Activated CD4-positive, alpha-beta T cell treated with anti-CD3 and anti-CD28 coated beads for 4 hours (primary cell): ENCODE measurements around the gene CASQ2.
"Not testable (repeated sequence)": the region's sequence is repeated elsewhere in the genome, so short reads cannot be mapped to it uniquely, and the experiment has no call there.

Experiments used
- DNase-seq, 2 donors: peaks; one replicate each; pipeline ENCODE4 v3.0.0-alpha.2; 2020

CASQ2 gene

DNA sequence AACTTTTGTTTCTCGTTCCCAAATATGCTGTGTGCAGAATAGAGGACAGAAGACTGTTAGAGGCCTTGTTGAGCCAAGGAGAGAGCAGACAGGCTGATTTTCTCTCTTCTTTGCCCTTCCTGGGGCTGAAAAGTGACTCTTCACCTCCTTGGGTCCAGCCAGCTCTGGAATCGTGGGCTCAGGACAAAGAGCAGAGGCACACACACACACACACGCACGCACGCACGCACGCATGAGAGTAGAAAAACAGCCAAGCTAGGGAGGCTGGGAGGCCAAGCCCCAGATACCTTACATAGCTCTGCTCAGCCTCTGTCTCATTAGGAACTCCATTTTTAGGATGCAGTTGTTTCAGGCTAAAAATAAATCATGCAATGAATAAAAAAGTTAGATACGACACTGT lies at the start of gene CASQ2:
TSS of gene CASQ2 (minus strand) at position 166 of the 400 bp plus-strand sequence. CDS start 173 bp downstream, outside the sequence.
- DNase-seq, result no peak

GRCh38 chr1:115815694-115816093 lies 47.2 kb upstream of the CASQ2 start:
- DNase-seq, result no peak

GRCh38 chr1:115814685-115815398 lies 46.3 kb upstream of the CASQ2 start:
- DNase-seq, result no peak

- no peak for DNase-seq
Measured at GRCh38 chr1:115813727-115814126, 45.2 kb upstream of the CASQ2 start.

GRCh38 chr1:115811140-115811828 lies 42.8 kb upstream of the CASQ2 start:
- DNase-seq, result no peak

DNA sequence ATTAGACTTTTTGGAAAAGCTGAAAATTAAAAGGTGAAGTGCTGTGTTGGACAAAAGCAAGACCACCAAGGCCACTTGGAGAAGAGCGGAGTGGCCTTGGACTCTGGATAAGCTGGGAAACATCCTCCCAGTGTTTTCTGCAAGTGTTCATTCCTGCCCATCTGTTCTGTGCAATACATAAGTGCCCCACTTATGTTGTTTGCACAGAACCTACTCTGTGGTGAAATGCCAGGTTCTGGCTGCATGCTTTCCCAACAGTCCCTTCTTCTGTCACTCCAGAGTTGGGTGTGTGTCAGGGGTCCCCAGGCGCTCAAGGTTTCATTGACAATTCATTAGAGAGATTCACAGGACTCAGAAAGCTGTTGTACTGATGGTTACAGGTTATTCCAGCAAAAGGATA lies 42.1 kb upstream of the CASQ2 start:
- no peak for DNase-seq

- no peak for DNase-seq
Measured at GRCh38 chr1:115809847-115810246, 41.3 kb upstream of the CASQ2 start.

GRCh38 chr1:115809076-115809475 lies 40.6 kb upstream of the CASQ2 start:
- no peak for DNase-seq

DNA sequence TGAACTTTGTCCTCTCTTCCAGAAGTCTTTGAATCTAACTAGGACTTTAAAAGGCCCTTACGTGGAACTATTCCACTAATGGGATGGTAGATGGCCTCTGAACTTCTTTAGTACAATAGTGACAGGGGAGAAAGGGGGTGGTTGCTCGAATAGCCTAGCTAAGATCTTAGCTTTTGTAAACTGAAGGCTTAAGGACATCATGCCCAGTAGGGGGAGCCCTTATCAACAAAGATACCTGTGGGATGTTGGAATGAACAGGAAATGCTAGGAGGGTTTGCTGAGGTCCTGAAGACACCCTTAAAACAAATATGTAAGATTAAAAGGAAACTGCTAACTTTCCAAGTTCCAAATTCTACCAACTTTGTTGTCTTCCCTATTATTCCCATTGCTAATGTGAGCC lies 39.2 kb upstream of the CASQ2 start:
- DNase-seq, result peak; percentile 27 to 36

DNA sequence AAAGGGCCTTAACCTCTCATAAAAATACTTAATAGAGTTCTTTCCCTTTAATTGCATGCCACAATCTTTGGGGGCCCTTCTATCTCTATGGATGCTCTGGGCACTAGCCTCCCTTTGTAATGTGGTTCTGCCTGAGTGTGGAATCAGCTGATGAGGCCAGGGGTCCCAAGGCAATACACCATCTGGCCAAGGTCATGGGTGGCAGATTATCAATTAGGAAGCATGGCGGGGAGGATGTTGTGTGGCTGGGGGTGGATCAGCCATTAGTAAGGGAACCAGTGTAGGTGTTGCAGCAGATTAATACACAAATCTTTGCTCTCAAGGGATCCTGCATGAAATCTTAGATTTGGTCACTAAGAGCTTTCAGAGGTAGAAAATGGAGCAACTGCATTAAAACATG lies 37.1 kb upstream of the CASQ2 start:
- DNase-seq, result no peak

- DNase-seq, result no peak
Measured at GRCh38 chr1:115802416-115802815, 33.9 kb upstream of the CASQ2 start.

GRCh38 chr1:115797486-115797885 lies 29.0 kb upstream of the CASQ2 start:
- DNase-seq, result no peak

DNA sequence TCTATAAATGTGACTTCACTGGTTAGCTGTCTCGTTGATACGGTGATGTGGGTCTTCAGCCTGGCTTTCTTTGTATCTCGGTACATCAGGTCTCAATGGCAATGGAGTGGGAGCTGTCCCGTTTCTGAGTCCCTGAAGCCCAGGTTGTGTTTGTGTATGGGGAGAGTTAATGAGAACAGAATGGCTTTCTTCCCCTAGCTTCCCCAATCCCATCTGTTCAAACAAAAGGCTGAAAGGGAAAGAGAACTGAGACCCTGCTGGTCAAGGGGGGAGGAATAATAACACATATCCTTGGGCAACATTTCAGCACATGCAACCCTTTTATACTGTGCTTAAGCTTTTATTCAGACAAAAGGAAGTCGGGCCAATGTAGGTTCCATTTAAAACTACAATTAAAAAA lies 28.4 kb upstream of the CASQ2 start:
- no peak for DNase-seq

DNA sequence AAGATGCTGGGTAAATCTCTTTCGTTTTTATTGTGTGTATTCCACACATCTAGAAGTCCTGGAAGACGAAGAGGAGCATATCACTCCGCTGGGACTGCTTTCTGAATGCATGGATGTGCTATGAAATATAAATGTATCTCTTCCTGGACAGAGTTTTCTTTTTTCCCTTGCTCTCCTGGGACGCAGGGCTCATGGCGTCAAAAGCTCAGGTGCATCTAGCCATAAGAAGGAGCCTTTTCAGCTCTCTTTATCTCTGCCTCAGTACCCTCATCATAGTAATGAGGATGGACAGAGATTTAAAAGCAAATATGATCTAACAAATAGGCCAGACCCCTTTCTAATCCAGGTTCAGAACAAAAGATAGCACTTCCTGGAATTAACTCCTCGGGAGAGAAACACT lies 27.5 kb upstream of the CASQ2 start:
- DNase-seq, result no peak

- no peak for DNase-seq
Measured at GRCh38 chr1:115794976-115795639, 26.6 kb upstream of the CASQ2 start.

DNA sequence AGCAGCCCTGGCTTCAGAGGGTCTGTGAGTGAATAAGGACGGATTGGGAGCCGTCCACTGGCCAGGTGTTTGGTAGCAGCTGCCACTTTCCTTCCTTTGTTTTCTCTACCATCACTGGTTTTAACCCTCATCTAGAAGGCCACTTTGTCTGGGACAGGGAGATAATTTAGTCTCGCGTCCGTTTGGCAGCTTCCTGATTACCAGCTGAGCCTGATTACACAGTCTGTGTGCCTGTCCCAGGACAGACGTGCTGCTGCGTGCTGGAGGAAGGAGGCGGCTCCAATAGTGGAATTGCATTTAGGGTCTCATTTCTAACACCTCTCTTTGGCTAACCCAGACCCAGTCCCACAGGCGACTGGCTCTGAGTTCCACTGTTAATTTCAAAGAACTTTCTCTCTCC lies 24.6 kb upstream of the CASQ2 start:
- no peak for DNase-seq

- no peak for DNase-seq
Measured at GRCh38 chr1:115791816-115792215, 23.3 kb upstream of the CASQ2 start.

DNA sequence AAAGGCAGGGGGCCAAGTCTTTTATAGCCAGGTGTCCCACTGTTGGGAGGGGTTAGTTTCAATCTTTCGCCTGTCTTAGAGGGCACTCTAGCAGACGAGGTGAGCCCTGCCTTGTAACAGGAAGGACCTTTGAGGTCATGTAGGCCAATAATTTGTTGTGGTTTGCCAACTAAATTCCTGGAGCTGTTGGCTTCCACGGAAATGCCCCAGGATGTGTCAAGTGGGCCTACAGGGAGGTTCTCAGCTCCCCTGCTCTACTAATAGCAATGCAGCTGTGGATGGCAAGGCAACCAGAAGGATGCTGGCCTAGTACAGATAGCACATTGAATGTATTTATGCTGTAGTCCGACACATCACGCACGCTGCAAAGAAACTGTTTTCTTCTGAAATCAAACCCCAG lies 22.3 kb upstream of the CASQ2 start:
- no peak for DNase-seq

GRCh38 chr1:115790356-115790755 lies 21.8 kb upstream of the CASQ2 start:
- no peak for DNase-seq

DNA sequence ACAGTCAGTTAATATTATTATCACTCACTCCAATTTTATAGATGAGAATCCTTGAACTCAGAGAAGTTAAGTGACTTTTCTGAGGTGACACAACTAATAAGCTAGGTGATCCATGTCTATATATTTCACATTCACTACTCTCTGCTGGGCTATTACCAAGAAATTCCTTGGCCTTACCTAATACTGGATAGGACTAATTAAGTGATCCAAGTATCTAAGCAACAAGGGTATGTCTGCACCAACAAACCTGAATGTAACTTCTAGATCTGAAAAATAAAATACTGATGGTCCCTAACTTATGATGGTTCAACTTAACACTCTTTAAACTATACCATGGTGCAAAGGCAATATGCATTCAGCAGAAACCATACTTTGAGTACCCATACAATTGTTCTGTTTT lies 14.8 kb upstream of the CASQ2 start:
- no peak for DNase-seq

- no peak for DNase-seq
Measured at GRCh38 chr1:115782571-115783281, 14.2 kb upstream of the CASQ2 start.

DNA sequence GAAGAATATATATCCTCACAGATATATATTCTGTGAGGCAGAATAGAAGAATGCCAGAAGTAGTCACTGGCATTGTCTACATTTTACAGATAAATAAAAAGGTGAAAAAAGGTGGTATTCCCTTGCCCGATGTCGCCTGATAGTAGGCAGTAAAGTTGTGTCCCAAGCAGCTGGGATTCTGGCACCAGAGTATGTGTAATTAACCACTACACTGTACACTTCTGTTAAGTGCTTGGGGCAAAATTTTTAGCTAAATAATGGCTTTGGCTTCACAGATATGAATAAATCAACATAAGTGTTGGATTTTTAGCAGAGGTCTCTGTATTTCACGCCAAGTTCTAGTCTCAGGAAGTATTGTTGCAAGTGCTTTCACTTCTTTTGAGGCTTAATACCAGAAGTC lies 13.3 kb upstream of the CASQ2 start:
- DNase-seq, result no peak

DNA sequence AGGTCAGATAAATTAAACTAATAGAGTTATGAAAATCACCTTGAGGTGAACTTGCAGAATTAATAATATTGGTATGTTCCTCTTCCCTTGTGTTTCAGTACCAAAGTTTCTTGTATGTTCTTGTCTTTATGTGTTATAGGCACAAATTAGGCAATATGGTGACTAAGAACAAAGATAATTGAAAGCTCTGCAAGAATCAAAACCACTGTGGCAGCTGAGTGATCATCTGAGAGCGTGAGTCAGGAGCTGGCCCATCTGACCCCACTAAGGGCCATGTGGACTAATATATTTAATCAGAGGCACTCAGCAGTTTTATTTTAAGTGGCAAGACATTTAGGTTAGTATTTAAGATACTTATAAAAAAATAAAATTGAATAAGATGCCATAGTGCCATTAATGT lies 12.8 kb upstream of the CASQ2 start:
- no peak for DNase-seq

- DNase-seq, result not testable (repeated sequence)
Measured at GRCh38 chr1:115780655-115781054, 12.1 kb upstream of the CASQ2 start.
